ENCODE data around the gene GLB1L2. TPM values are rescaled to one million over a fixed set of nuclear protein-coding genes. Genes with fewer than 3 reads are reported as not detected.

Gene GLB1L2
- total RNA-seq, 4 donors from 2014 or later = 13.4 to 31.6 (median 25.8) TPM

- TF ChIP-seq CTCF (IDR thresholded peaks at IDR 0.05) = no peak
- no peak for TF ChIP-seq POLR2A (IDR thresholded peaks at IDR 0.05)
- H3K27me3 ChIP-seq = no peaks in the 10 kb centered on the region
- no peaks in the 10 kb centered on the region for H3K9me3 ChIP-seq
- no peak overlapping the region for H3K27ac ChIP-seq
- H3K4me1 ChIP-seq = peaks cover 13 to 18% of the 10 kb centered on the region in 2 donors
- H3K4me3 ChIP-seq (replicated peaks in 1 of 3) = no peak overlapping the region
- intact Hi-C loops (cut with DNase I) = no loop called here
- DNase-seq = no peak
- WGBS, 2 donors = 42 to 53% methylated on average over 12 to 16 of the region's 17 CpGs
- no peaks in the 10 kb centered on the region for H3K36me3 ChIP-seq
Measured at GRCh38 chr11:134414766-134415765, 83.3 kb downstream of the GLB1L2 start.

- no peaks in the 10 kb centered on the region for H3K9me3 ChIP-seq
- intact Hi-C loops (cut with DNase I) = no loop called here
- no peak for TF ChIP-seq CTCF (IDR thresholded peaks at IDR 0.05)
- no peak for TF ChIP-seq POLR2A (IDR thresholded peaks at IDR 0.05)
- no peaks in the 10 kb centered on the region for H3K36me3 ChIP-seq
- H3K27me3 ChIP-seq = no peaks in the 10 kb centered on the region
- no peak for DNase-seq
- H3K4me1 ChIP-seq = peaks cover 7 to 9% of the 10 kb centered on the region in 2 donors
- no peak overlapping the region for H3K4me3 ChIP-seq (replicated peaks in 1 of 3)
- no peak overlapping the region for H3K27ac ChIP-seq
- WGBS, 2 donors = 84 to 86% methylated on average over 10 of the region's 10 CpGs
Measured at GRCh38 chr11:134416726-134417125, 84.9 kb downstream of the GLB1L2 start.

GRCh38 chr11:134417871-134418840 lies 86.4 kb downstream of the GLB1L2 start:
- Histone ChIP-seq H3K27ac (no peak overlapping the region), H3K4me3 (replicated peaks in 1 of 3) (no peak overlapping the region), H3K4me1 (peaks cover 0 to 3% of the 10 kb centered on the region in 2 donors), H3K9me3 (no peaks in the 10 kb centered on the region), H3K36me3 (no peaks in the 10 kb centered on the region), H3K27me3 (no peaks in the 10 kb centered on the region)
- 52 to 54% methylated on average over 14 of the region's 14 CpGs for WGBS, 2 donors
- intact Hi-C loops (cut with DNase I) = no loop called here
- peak in 1 of 2 donors; percentile 15 for DNase-seq
- no peak for TF ChIP-seq CTCF (IDR thresholded peaks at IDR 0.05)
- no peak for TF ChIP-seq POLR2A (IDR thresholded peaks at IDR 0.05)

- intact Hi-C loops (cut with DNase I) = no loop called here
- WGBS, 2 donors = 86 to 88% methylated on average over 10 of the region's 10 CpGs
Measured at GRCh38 chr11:134423106-134423505, 91.3 kb downstream of the GLB1L2 start.

More at GRCh38 chr11:134423106-134423505, 91.3 kb downstream of the GLB1L2 start:
- TF ChIP-seq CTCF (IDR thresholded peaks at IDR 0.05) (no peak), POLR2A (IDR thresholded peaks at IDR 0.05) (no peak)
- Histone ChIP-seq H3K27me3 (no peaks in the 10 kb centered on the region), H3K4me3 (replicated peaks in 1 of 3) (no peak overlapping the region), H3K4me1 (peaks cover 0 to 4% of the 10 kb centered on the region in 2 donors), H3K9me3 (no peaks in the 10 kb centered on the region), H3K36me3 (no peaks in the 10 kb centered on the region), H3K27ac (no peak overlapping the region)
- DNase-seq = no peak

All from thyroid gland (tissue), 4 donors.